H1 (cell line): ENCODE measurements around the gene MBD5. TPM values are rescaled to one million over a fixed set of nuclear protein-coding genes. Genes with fewer than 3 reads are reported as not detected.

Experiments used
- CTCF ChIA-PET: fragments of 300-600 bp; sonication (Branson Sonifier 250); formaldehyde crosslinking; loops from one replicate; lab custom pipeline; 2021; ENCODE audit not compliant: partially characterized antibody; lab: Charles Lee
- POLR2A ChIA-PET: fragments of 300-600 bp; sonication (Branson Sonifier 250); formaldehyde crosslinking; loops from one replicate; lab custom pipeline; 2021; ENCODE audit warnings: inconsistent platforms; ENCODE audit not compliant: partially characterized antibody; lab: Charles Lee
- DNase-seq, 2 experiments: peaks; one replicate each; pipeline versions ENCODE4 v3.0.0 to v3.0.0-alpha.2; 2010 to 2022; ENCODE audit warnings: low spot score in 2 of 2, low read depth in 1 of 2, mixed read lengths in 1 of 2
- FAIRE-seq: peaks from 2 replicates; lab custom pipeline; 2011; peaks lifted over from hg19 to GRCh38; lab: Jason Lieb, UNC
- H2AFZ ChIP-seq: 2 replicates; pipeline ENCODE4 v1.8.1; 2012; ENCODE audit warnings: low read length, inconsistent platforms
- H2AK5ac ChIP-seq: 2 replicates; pipeline ENCODE4 v1.6.1; 2013; ENCODE audit warnings: low read depth, low read length
- H2BK120ac ChIP-seq: replicated peaks from 2 replicates; pipeline ENCODE3; 2013; ENCODE audit warnings: low read depth, low read length, inconsistent platforms
- H2BK12ac ChIP-seq: 2 replicates; pipeline ENCODE4 v1.6.1; 2013; ENCODE audit warnings: low read depth, low read length
- H2BK15ac ChIP-seq: 2 replicates; pipeline ENCODE4 v1.6.1; 2013; ENCODE audit warnings: low read length
- H2BK20ac ChIP-seq: 2 replicates; pipeline ENCODE4 v1.6.1; 2013; ENCODE audit warnings: low read length
- H2BK5ac ChIP-seq: 2 replicates; pipeline ENCODE4 v1.6.1; 2013; ENCODE audit warnings: low read depth, low read length
- H3K14ac ChIP-seq: 2 replicates; pipeline ENCODE4 v1.6.1; 2013; ENCODE audit warnings: inconsistent platforms; ENCODE audit not compliant: insufficient read length
- H3K18ac ChIP-seq: 2 replicates; pipeline ENCODE4 v1.6.1; 2013; ENCODE audit warnings: low read length; ENCODE audit errors: extremely low read depth
- H3K23ac ChIP-seq: 2 replicates; pipeline ENCODE4 v1.6.1; 2013; ENCODE audit warnings: inconsistent platforms; ENCODE audit not compliant: insufficient read length
- H3K23me2 ChIP-seq: 2 replicates; pipeline ENCODE4 v1.6.1; 2013; ENCODE audit warnings: low read depth, low read length
- H3K27ac ChIP-seq: 2 replicates; pipeline ENCODE4 v1.6.1; 2011; ENCODE audit warnings: low read depth, low read length, inconsistent platforms
- H3K27me3 ChIP-seq, 4 experiments: replicated peaks in 1 of 4; 1 replicate in 1 of 4; 2 replicates in 3 of 4; pipeline versions ENCODE4 v1.6.1 to v1.8.1; 2011 to 2013; ENCODE audit warnings: low read length in 3 of 4, mild to moderate bottlenecking in 3 of 4, inconsistent platforms in 2 of 4, mixed read lengths in 2 of 4, moderate library complexity in 1 of 4; ENCODE audit not compliant: control insufficient read depth in 3 of 4, insufficient read depth in 3 of 4; ENCODE audit errors: extremely low read depth in 1 of 4
- H3K36me3 ChIP-seq, 4 experiments: 2 replicates each; pipeline versions ENCODE4 v1.6.1 to v1.8.1; 2011 to 2013; ENCODE audit warnings: mild to moderate bottlenecking in 4 of 4, low read length in 3 of 4, moderate library complexity in 2 of 4, control low read depth in 1 of 4, inconsistent platforms in 1 of 4; ENCODE audit not compliant: insufficient read depth in 4 of 4, control insufficient read depth in 2 of 4
- H3K4ac ChIP-seq: replicated peaks from 2 replicates; pipeline ENCODE3; 2013; ENCODE audit warnings: low read length, low read depth, mixed read lengths, inconsistent platforms; ENCODE audit not compliant: insufficient read length
- H3K4me1 ChIP-seq, 4 experiments: replicated peaks in 1 of 4; 1 replicate in 1 of 4; 2 replicates in 3 of 4; pipeline versions ENCODE4 v1.6.1 to v1.8.1; 2011 to 2013; ENCODE audit warnings: low read length in 3 of 4, inconsistent platforms in 2 of 4, mixed read lengths in 1 of 4; ENCODE audit not compliant: insufficient read depth in 4 of 4, control insufficient read depth in 3 of 4
- H3K4me2 ChIP-seq, 2 experiments: 2 replicates each; pipeline versions ENCODE4 v1.6.1 to v1.8.1; 2011 to 2013; ENCODE audit warnings: low read depth in 2 of 2, low read length in 2 of 2, control low read depth in 1 of 2, inconsistent platforms in 1 of 2, mild to moderate bottlenecking in 1 of 2; ENCODE audit not compliant: insufficient read depth in 1 of 2
- H3K4me3 ChIP-seq, 4 experiments: fragments of 200-600, 300-600 bp in 1 of 4; sonication (generic), shearing (Covaris generic), sonication (Bioruptor Twin) in 1 of 4; 2 replicates each; pipeline versions ENCODE4 v1.5.1 to v1.8.1; 2011 to 2016; ENCODE audit warnings: low read length in 4 of 4, low read depth in 3 of 4, control low read depth in 2 of 4, inconsistent platforms in 2 of 4, mild to moderate bottlenecking in 2 of 4, mixed read lengths in 1 of 4, moderate library complexity in 1 of 4; ENCODE audit not compliant: insufficient read depth in 2 of 4; ENCODE audit errors: extremely low read depth in 1 of 4
- H3K56ac ChIP-seq: replicated peaks from 2 replicates; pipeline ENCODE3; 2013; ENCODE audit warnings: low read depth, mild to moderate bottlenecking, mixed read lengths, low read length, inconsistent platforms; ENCODE audit not compliant: insufficient read length
- H3K79me1 ChIP-seq: 2 replicates; pipeline ENCODE4 v1.6.1; 2013; ENCODE audit warnings: low read depth, low read length, control low read depth
- H3K79me2 ChIP-seq, 2 experiments: 2 replicates each; pipeline versions ENCODE4 v1.6.1 to v1.8.1; 2012 to 2013; ENCODE audit warnings: low read length in 2 of 2, mild to moderate bottlenecking in 2 of 2, inconsistent platforms in 1 of 2; ENCODE audit not compliant: insufficient read depth in 2 of 2, control insufficient read depth in 1 of 2
- H3K9ac ChIP-seq, 4 experiments: replicated peaks in 1 of 4; 1 replicate in 1 of 4; 2 replicates in 3 of 4; pipeline versions ENCODE4 v1.6.1 to v1.8.1; 2011 to 2013; ENCODE audit warnings: low read depth in 3 of 4, low read length in 3 of 4, control low read depth in 2 of 4, mild to moderate bottlenecking in 2 of 4, moderate library complexity in 2 of 4, inconsistent platforms in 1 of 4; ENCODE audit errors: extremely low read depth in 1 of 4
- H3K9me3 ChIP-seq, 2 experiments: 2 replicates each; pipeline versions ENCODE4 v1.6.1 to v1.8.1; 2012 to 2013; ENCODE audit warnings: mild to moderate bottlenecking in 2 of 2, moderate library complexity in 2 of 2, control low read depth in 1 of 2, inconsistent platforms in 1 of 2, low read depth in 1 of 2, low read length in 1 of 2, mixed read lengths in 1 of 2; ENCODE audit not compliant: insufficient read depth in 2 of 2
- H4K20me1 ChIP-seq, 2 experiments: replicated peaks in 1 of 2; 2 replicates each; pipeline versions ENCODE3 to v1.8.1; 2011 to 2013; ENCODE audit warnings: inconsistent platforms in 2 of 2, low read length in 2 of 2, mild to moderate bottlenecking in 1 of 2; ENCODE audit not compliant: insufficient read depth in 2 of 2, control insufficient read depth in 1 of 2
- H4K5ac ChIP-seq: 2 replicates; pipeline ENCODE4 v1.6.1; 2013; ENCODE audit warnings: low read length, low read depth, mixed read lengths, inconsistent platforms; ENCODE audit not compliant: insufficient read length
- H4K8ac ChIP-seq: 2 replicates; pipeline ENCODE4 v1.8.0; 2013; ENCODE audit warnings: mild to moderate bottlenecking, moderate library complexity, low read length, inconsistent platforms; ENCODE audit not compliant: insufficient read depth; ENCODE audit errors: extremely low read depth
- H4K91ac ChIP-seq: replicated peaks from 2 replicates; pipeline ENCODE3; 2013; ENCODE audit warnings: low read length, mixed read lengths, inconsistent platforms; ENCODE audit not compliant: insufficient read length
- CEBPB ChIP-seq: IDR thresholded peaks from 2 replicates; pipeline ENCODE4 v1.6.1; 2012; ENCODE audit warnings: low read depth, low read length
- CHD1 ChIP-seq: IDR thresholded peaks from 2 replicates; pipeline ENCODE4 v1.6.1; 2012; ENCODE audit warnings: low read depth, low read length, improper control_type of control experiment
- GTF2F1 ChIP-seq: IDR thresholded peaks from 2 replicates; pipeline ENCODE4 v1.6.1; 2012; ENCODE audit warnings: low read depth, low read length, improper control_type of control experiment, borderline replicate concordance
- KDM5A ChIP-seq: fragments of 200-600 bp; IDR thresholded peaks from 2 replicates; pipeline ENCODE4 v1.7.1; 2012; ENCODE audit warnings: mild to moderate bottlenecking, low read length, inconsistent platforms, mixed read lengths
- MAX ChIP-seq: IDR thresholded peaks from 2 replicates; pipeline ENCODE4 v1.6.1; 2012; ENCODE audit warnings: inconsistent platforms
- POLR2A ChIP-seq, 2 experiments: IDR thresholded peaks; 1 replicate in 1 of 2; 2 replicates in 1 of 2; pipeline ENCODE4 v1.6.1; 2011; ENCODE audit warnings: low read depth in 2 of 2, low read length in 2 of 2, mild to moderate bottlenecking in 2 of 2; ENCODE audit errors: control extremely low read depth in 1 of 2
- SAP30 ChIP-seq: fragments of 300-600 bp; sonication (generic); IDR thresholded peaks from 2 replicates; pipeline ENCODE4 v1.7.1; 2012; ENCODE audit warnings: low read length, moderate library complexity, mild to moderate bottlenecking, inconsistent platforms; ENCODE audit not compliant: insufficient read depth, insufficient replicate concordance
- SIX5 ChIP-seq: IDR thresholded peaks from 2 replicates; pipeline ENCODE4 v1.6.1; 2011; ENCODE audit warnings: mild to moderate bottlenecking, low read depth, low read length
- TBP ChIP-seq: IDR thresholded peaks from 2 replicates; pipeline ENCODE4 v1.6.1; 2011; ENCODE audit warnings: low read depth, low read length, improper control_type of control experiment
- TEAD4 ChIP-seq: IDR thresholded peaks from 2 replicates; pipeline ENCODE4 v1.6.1; 2012; ENCODE audit warnings: low read depth, low read length, inconsistent platforms, mixed read lengths
- YY1 ChIP-seq: IDR thresholded peaks from 2 replicates; pipeline ENCODE4 v1.6.1; 2011; ENCODE audit warnings: low read depth, mild to moderate bottlenecking, low read length
- WGBS, 2 experiments: shearing (Covaris generic) in 1 of 2; methylation state at CpG; one replicate each; pipeline versions ENCODE4 v1.1.6 to v1.1.7; 2013 to 2015; ENCODE audit warnings: low lambda C conversion rate in 2 of 2, mixed read lengths in 2 of 2, inconsistent platforms in 1 of 2, low coverage in 1 of 2, missing lambda C conversion rate in 1 of 2; ENCODE audit not compliant: insufficient replicate concordance in 2 of 2, insufficient coverage in 1 of 2, insufficient read length in 1 of 2; ENCODE audit errors: extremely low coverage in 1 of 2, missing lambda C conversion rate in 1 of 2; 5-methylcytosine and 5-hydroxymethylcytosine counted together
- polyA plus RNA-seq, 7 experiments: library from polyadenylated mRNA; depleted of rRNA in 3 of 7; stranded (reverse) in 5 of 7; unstranded in 2 of 7; fragments of >200 nt in 5 of 7; fragments of 200-250 nt in 2 of 7; gene quantifications; 1 replicate in 5 of 7; 2 replicates in 1 of 7; 4 replicates in 1 of 7; pipeline versions ENCODE4 v1.2.1 to v1.2.3, GENCODE V29; 2011 to 2013; ENCODE audit warnings: missing spikeins in 2 of 7, mixed read lengths in 2 of 7
- total RNA-seq: library from RNA; stranded (reverse); fragmentation: NEBNext Ultra II Directional; extraction: Animal tissue kit (Norgen Biotek cat#: 25700); gene quantifications from 2 replicates; pipeline ENCODE4 v1.2.1, GENCODE V29; 2021

MBD5 gene
- total and polyA plus RNA-seq, 2 of the 8 experiments (the other 6 are each of a cell fraction or from before 2014, with no cell fraction given): 9.7 to 29.4 TPM

DNA sequence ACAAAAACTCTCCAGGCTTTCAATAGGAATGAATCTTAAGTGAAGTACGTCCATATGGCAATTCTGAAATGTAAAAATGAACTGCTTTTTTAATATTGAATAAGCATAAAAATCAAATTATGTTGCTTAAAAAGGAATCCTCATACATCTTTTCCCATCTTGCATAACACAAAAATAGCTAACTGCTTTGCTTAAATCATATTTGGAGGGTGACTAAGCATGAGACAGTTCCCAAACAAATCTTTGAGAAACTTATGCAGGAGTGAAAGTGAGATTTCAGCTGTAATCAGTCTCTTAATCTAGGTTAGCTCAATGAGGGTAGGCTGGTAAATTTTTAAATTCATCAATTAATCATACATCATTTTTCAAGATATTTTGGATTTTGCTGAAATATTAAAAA is 111.5 kb downstream of the MBD5 start:
- no peak overlapping the region for H2BK5ac ChIP-seq
- H3K4me3 ChIP-seq: no peak overlapping the region
- H3K14ac ChIP-seq: no peak overlapping the region
- 95% methylated on average over 1 of the region's 1 CpG; no CpG with 5 or more reads in 1 of the 2 experiments for whole genome bisulfite sequencing, 2 experiments
- H4K5ac ChIP-seq: no peak overlapping the region
- DNase-seq (no peak), FAIRE-seq (no peak)
- H2AFZ ChIP-seq: no peak overlapping the region
- no peaks in the 10 kb centered on the region for H3K9me3 ChIP-seq
- H3K4me1 ChIP-seq: peaks cover 2 to 6% (median 4%) of the 10 kb centered on the region in 4 experiments; a peak in 6 of 7 replicates
- H3K56ac ChIP-seq: no peak overlapping the region
- no peaks in the 10 kb centered on the region for H4K20me1 ChIP-seq
- no peak overlapping the region for H3K27ac ChIP-seq
- H3K4me2 ChIP-seq: no peak overlapping the region
- no peak overlapping the region for H2BK120ac ChIP-seq
- H3K23me2 ChIP-seq: no peaks in the 10 kb centered on the region
- H2BK15ac ChIP-seq: no peak overlapping the region
- H3K27me3 ChIP-seq: no peaks in the 10 kb centered on the region
- H4K91ac ChIP-seq: no peak overlapping the region
- H3K4ac ChIP-seq: no peak overlapping the region
- no peak overlapping the region for H2BK12ac ChIP-seq
- TF ChIP-seq KDM5A (no peak), POLR2A (IDR thresholded peaks at IDR 0.05; ENCODE audit: control extremely low read depth in 1 of 2, low read depth in 2 of 2, low read length in 2 of 2) (no peak), MAX (no peak), YY1 (no peak), CEBPB (no peak), CHD1 (no peak), SAP30 (no peak), TEAD4 (no peak), SIX5 (no peak), GTF2F1 (no peak), TBP (no peak)
- H2AK5ac ChIP-seq: no peak overlapping the region
- POLR2A ChIA-PET: no interaction called here
- CTCF ChIA-PET: interaction anchor here (1.6 kb wide), 1 partner anchor 22 kb away, joined by 4 read pairs; no protein-coding TSS in a partner anchor
- no peak overlapping the region for H3K23ac ChIP-seq
- no peaks in the 10 kb centered on the region for H3K36me3 ChIP-seq
- no peak overlapping the region for H3K18ac ChIP-seq
- no peaks in the 10 kb centered on the region for H3K79me1 ChIP-seq
- no peaks in the 10 kb centered on the region for H3K79me2 ChIP-seq
- no peak overlapping the region for H3K9ac ChIP-seq
- no peak overlapping the region for H4K8ac ChIP-seq
- no peak overlapping the region for H2BK20ac ChIP-seq
